ENCODE data around the gene KCNQ2. TPM values are rescaled to one million over a fixed set of nuclear protein-coding genes. Genes with fewer than 3 reads are reported as not detected.

KCNQ2 gene
- total RNA-seq, 1 experiment from 2014 or later, result 86.5 TPM

- TF ChIP-seq TCF7L2 (IDR thresholded peaks at IDR 0.05; ENCODE audit: borderline replicate concordance, extremely low read depth, insufficient read depth, insufficient read length), result no peak
- no peak for TF ChIP-seq EGR1 (IDR thresholded peaks at IDR 0.05; ENCODE audit: low read depth)
Measured at GRCh38 chr20:63406011-63406410, 66.4 kb downstream of the KCNQ2 start (continued).

DNA sequence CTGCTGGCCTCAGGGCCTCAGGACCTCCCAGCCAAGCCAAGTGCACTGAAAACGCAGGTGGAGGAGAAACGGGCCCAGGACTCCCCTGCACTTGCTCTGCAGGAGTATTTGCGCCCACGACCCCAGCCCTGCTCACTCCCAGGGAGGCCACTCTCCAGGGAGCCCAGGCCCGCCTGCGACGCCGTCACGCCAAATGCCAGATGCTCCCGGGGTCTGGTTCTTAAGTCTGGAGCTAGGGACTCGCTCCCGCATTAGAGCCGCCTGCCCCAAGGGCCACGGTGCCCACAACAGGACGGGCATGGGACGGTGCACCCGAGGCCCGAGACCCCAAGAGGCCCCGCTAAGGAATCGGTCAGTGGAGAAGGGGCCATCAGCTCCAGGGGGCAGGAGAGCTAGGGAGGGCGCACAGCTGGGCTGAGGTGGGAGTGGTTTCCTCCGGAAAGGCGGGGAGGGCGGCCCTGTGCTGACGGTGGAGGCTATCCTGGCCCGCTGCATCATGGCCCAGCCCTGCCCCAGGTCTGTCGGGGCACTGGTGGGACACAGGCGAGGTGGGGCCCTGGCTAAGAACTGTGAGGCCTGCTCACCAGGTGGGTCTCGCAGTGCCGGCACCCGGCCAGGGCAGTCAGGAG lies 67.2 kb downstream of the KCNQ2 start:
- BruUV-seq (replicated peaks), result no TSS peak
- POLR2A ChIA-PET, result no interaction called here
- H3K9me3 ChIP-seq (ENCODE audit: control insufficient read depth in 1 of 2, insufficient read depth in 1 of 2, low read depth in 1 of 2, low read length in 2 of 2), result no peaks in the 10 kb centered on the region
- H3K4me1 ChIP-seq (ENCODE audit: control insufficient read depth in 1 of 2, insufficient read depth in 2 of 2, low read length in 2 of 2), result peaks cover 0 to 12% of the 10 kb centered on the region in 2 experiments; a peak in 1 of 4 replicates
- no peak for DNase-seq (ENCODE audit: low read depth, low spot score)
- no peaks in the 10 kb centered on the region for H3K9me2 ChIP-seq (ENCODE audit: insufficient read depth)
- no peaks in the 10 kb centered on the region for H4K20me1 ChIP-seq (ENCODE audit: insufficient read depth)
- no peak overlapping the region for H3K4me2 ChIP-seq (ENCODE audit: low read length)
- CTCF ChIA-PET, result no interaction called here
- H2AFZ ChIP-seq (ENCODE audit: low read depth, low read length, poor library complexity, severe bottlenecking), result no peak overlapping the region
- H3K27me3 ChIP-seq (ENCODE audit: insufficient read depth, low read length), result no peaks in the 10 kb centered on the region
- no peaks in the 10 kb centered on the region for H3K79me2 ChIP-seq (ENCODE audit: insufficient read depth, low read length)
- no peak for ATAC-seq
- no peak overlapping the region for H3K9ac ChIP-seq (ENCODE audit: low read length)
- H3K27ac ChIP-seq (ENCODE audit: low read depth, low read length), result no peak overlapping the region
- RAD21 ChIA-PET (ENCODE audit: low non-redundant PET in 1 of 2, low total read pairs in 2 of 2, uncharacterized antibody in 2 of 2, unreplicated experiment in 2 of 2), result no interaction called here
- no peak overlapping the region for H3K4me3 ChIP-seq (replicated peaks in 1 of 2; ENCODE audit: low read depth in 1 of 2, low read length in 2 of 2)
- intact Hi-C loops (cut with micrococcal nuclease), result no loop called here
- H3K36me3 ChIP-seq (ENCODE audit: control insufficient read depth in 1 of 2, insufficient read depth in 2 of 2, low read length in 2 of 2), result no peaks in the 10 kb centered on the region
- no peak for TF ChIP-seq RAD21 (IDR thresholded peaks at IDR 0.05; ENCODE audit: low read depth)
- no peak for TF ChIP-seq ZFX (IDR thresholded peaks at IDR 0.05)
- no peak for TF ChIP-seq EZH2phosphoT487 (IDR thresholded peaks at IDR 0.05; ENCODE audit: borderline replicate concordance)
- no peak for TF ChIP-seq JUND (IDR thresholded peaks at IDR 0.05)
- no peak for TF ChIP-seq POLR2A (IDR thresholded peaks at IDR 0.05; ENCODE audit: borderline replicate concordance, extremely low read depth, insufficient read depth, insufficient read length)
- no peak for TF ChIP-seq ELF1 (IDR thresholded peaks at IDR 0.05; ENCODE audit: borderline replicate concordance, low read depth)
- no peak for TF ChIP-seq SRF (IDR thresholded peaks at IDR 0.05; ENCODE audit: low read depth)
- TF ChIP-seq EZH2 (IDR thresholded peaks at IDR 0.05), result no peak
- no peak for TF ChIP-seq CEBPB (IDR thresholded peaks at IDR 0.05; ENCODE audit: low read depth)
- no peak for TF ChIP-seq REST (IDR thresholded peaks at IDR 0.05; ENCODE audit: low read depth)
- no peak for TF ChIP-seq ATF3 (IDR thresholded peaks at IDR 0.05)
- no peak for TF ChIP-seq EGR1 (IDR thresholded peaks at IDR 0.05; ENCODE audit: low read depth)
- no peak for TF ChIP-seq ZNF274 (IDR thresholded peaks at IDR 0.05; ENCODE audit: low read depth, low read length)
- no peak for TF ChIP-seq ZBTB33 (IDR thresholded peaks at IDR 0.05; ENCODE audit: extremely low read depth, insufficient replicate concordance, low read length)
- TF ChIP-seq YY1 (IDR thresholded peaks at IDR 0.05; ENCODE audit: extremely low read depth, insufficient replicate concordance, low read depth, low read length), result no peak
- no peak for TF ChIP-seq SP1 (IDR thresholded peaks at IDR 0.05; ENCODE audit: low read depth)
- no peak for TF ChIP-seq POLR2AphosphoS5 (IDR thresholded peaks at IDR 0.05; ENCODE audit: low read depth, low read length)
- no peak for TF ChIP-seq MAX (IDR thresholded peaks at IDR 0.05)
- no peak for TF ChIP-seq FOSL1 (IDR thresholded peaks at IDR 0.05; ENCODE audit: low read depth)

Data from HCT116 (cell line).